ENCODE results near the gene DDX11. TPM values are rescaled to one million over a fixed set of nuclear protein-coding genes. Genes with fewer than 3 reads are reported as not detected.
"Not testable (repeated sequence)": the region's sequence is repeated elsewhere in the genome, so short reads cannot be mapped to it uniquely, and the experiment has no call there.

DDX11 gene
- total RNA-seq, result 10 to 100 TPM in 3 of 4 donors, 1 to 10 TPM in 1; 9.6 to 33.9 (median 24.8) TPM

DNA sequence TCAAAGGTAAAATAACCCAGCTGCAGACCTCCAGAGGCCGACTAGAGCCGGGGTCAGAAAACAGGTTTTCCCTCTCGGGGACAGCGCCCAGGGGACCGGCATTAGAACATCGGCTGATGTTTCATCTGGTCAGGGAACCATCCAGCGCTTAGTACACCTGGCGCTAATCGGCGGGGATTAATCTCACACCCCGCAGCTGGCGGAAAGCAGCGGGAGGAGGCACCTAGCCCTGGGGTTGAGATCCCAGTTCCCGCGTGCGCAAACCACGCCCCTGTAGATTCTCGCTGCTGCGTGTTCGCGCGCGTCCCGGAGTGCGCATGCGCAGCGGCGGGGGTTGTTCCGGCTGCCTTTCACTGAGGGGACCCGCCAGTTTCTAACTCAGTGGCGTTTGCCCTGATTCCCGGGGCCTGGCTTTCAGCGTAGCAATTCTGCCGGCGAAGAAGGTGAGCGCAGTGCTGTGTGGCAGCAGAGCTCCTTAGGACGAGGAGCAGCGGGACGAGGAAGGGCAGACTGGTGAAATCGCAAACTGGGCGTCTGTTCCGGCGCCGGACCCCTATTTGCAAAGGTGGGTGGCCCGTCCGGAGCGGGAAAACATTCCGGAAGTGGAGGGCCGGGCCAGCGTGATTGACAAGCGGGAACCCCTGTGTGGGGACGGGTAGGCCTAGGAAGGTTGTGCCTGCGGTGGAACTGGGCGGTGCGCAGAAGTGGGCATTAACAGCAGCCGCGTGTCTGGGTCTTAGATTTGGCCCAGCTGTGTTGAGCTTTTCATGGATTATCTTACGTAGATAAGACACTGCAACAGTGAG lies at the start of gene DDX11:
TSS of gene DDX11 (plus strand) at position 334 of the 806 bp plus-strand sequence. CDS start 4,534 bp downstream, outside the sequence.
- TF ChIP-seq, protein P1, sequence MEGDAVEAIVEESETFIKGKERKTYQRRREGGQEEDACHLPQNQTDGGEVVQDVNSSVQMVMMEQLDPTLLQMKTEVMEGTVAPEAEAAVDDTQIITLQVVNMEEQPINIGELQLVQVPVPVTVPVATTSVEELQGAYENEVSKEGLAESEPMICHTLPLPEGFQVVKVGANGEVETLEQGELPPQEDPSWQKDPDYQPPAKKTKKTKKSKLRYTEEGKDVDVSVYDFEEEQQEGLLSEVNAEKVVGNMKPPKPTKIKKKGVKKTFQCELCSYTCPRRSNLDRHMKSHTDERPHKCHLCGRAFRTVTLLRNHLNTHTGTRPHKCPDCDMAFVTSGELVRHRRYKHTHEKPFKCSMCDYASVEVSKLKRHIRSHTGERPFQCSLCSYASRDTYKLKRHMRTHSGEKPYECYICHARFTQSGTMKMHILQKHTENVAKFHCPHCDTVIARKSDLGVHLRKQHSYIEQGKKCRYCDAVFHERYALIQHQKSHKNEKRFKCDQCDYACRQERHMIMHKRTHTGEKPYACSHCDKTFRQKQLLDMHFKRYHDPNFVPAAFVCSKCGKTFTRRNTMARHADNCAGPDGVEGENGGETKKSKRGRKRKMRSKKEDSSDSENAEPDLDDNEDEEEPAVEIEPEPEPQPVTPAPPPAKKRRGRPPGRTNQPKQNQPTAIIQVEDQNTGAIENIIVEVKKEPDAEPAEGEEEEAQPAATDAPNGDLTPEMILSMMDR (IDR thresholded peaks at IDR 0.05), result peak in 1 of 6 experiments; percentile 27
- H3K4me1 ChIP-seq; intact Hi-C loops (cut with DNase I); H3K36me3 ChIP-seq; H3K27me3 ChIP-seq; H3K9me3 ChIP-seq: not testable (repeated sequence)
- H3K4me3 ChIP-seq (replicated peaks in 1 of 3), result peak within 1 kb of the TSS; percentile 34 to 78 (median 52)
- DNase-seq, result peak; percentile 92 to 95
- 1 to 2% methylated on average over 26 to 30 of the region's 58 CpGs for WGBS, 2 donors
- peak within 1 kb of the TSS; percentile 46 to 86 (median 56) for H3K27ac ChIP-seq

DNA sequence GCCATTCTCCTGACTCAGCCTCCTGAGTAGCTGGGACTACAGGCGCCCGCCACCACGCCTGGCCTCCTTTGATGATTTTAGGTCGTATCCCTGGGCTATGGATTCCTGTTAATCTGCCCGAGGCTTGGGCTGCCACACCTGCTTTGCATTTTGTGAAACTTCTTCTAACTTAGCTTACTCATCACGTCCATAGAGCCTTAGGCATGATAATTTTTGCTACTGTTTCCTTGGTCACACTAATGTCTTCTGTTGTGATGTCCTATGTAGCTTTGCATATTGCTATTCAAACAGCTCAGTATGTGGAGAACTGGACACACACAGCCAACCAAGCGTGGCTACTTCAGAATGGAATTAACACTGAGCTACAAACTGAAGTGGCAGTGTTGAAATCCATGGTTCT lies 47.5 kb upstream of the DDX11 start:
- no peaks in the 10 kb centered on the region for H3K9me3 ChIP-seq
- 62 to 69% methylated on average over 7 of the region's 7 CpGs for WGBS, 2 donors
- H3K4me1 ChIP-seq, result no peaks in the 10 kb centered on the region
- H3K4me3 ChIP-seq (replicated peaks in 1 of 3), result no peak overlapping the region
- TF ChIP-seq, protein P1 (IDR thresholded peaks at IDR 0.05), result no peak
- no peak for TF ChIP-seq POLR2A (IDR thresholded peaks at IDR 0.05)
- H3K36me3 ChIP-seq, result no peaks in the 10 kb centered on the region
- H3K27me3 ChIP-seq, result no peaks in the 10 kb centered on the region
- no peak overlapping the region for H3K27ac ChIP-seq
- peak; percentile 52 to 68 for DNase-seq
- intact Hi-C loops (cut with DNase I), result no loop called here

DNA sequence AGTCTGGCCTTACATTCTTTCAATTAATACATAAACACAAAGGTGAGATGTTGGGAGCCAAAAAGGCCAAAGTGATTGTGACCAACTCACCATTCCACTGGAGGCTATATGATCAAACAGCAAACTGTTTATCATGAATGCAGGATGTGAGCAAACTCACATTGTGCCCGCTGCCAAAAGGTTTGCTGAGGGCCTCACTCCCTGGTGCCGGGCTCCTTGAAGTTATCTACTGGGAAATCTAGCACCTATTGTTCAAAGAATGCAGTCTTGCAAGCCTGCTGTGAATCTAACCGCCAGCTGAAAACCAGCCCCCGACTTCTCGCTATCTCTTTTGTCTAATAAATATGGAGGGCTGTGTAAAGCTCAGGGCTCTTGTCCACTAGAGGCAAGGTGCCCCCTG lies 46.7 kb upstream of the DDX11 start:
- DNase-seq; H3K9me3 ChIP-seq; H3K4me3 ChIP-seq (replicated peaks in 1 of 3); H3K27me3 ChIP-seq; intact Hi-C loops (cut with DNase I); H3K4me1 ChIP-seq; H3K36me3 ChIP-seq; H3K27ac ChIP-seq: not testable (repeated sequence)
- WGBS, 2 donors, result 78 to 92% methylated on average over 5 of the region's 5 CpGs

DNA sequence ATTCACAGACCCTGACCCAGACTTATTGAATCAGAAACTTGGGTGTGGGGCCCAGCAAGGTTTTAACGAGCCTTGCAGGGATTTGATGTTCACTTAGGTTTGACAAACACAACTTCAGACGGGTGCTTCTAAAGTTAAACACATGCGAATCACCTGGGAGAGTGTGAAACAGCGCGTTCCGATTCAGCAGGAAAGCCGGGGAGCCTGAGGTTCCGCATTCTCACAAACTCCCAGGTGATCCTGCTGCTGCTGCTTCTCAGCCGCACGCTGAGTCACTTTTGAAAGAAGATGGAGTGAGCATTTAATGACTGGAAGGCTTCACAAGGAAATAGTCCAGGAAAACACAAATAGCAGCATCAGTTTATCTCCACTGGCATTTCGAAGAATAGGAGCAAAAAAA lies 44.2 kb upstream of the DDX11 start:
- no peak for TF ChIP-seq POLR2A (IDR thresholded peaks at IDR 0.05)
- TF ChIP-seq, protein P1 (IDR thresholded peaks at IDR 0.05), result no peak
- DNase-seq, result no peak
- Histone ChIP-seq H3K4me3 (replicated peaks in 1 of 3) (no peak overlapping the region), H3K27me3 (no peaks in the 10 kb centered on the region), H3K27ac (no peak overlapping the region), H3K36me3 (no peaks in the 10 kb centered on the region), H3K4me1 (peaks cover 0 to 12% of the 10 kb centered on the region in 2 donors), H3K9me3 (no peaks in the 10 kb centered on the region)
- intact Hi-C loops (cut with DNase I), result no loop called here
- WGBS, 2 donors, result 81 to 86% methylated on average over 11 of the region's 11 CpGs

DNA sequence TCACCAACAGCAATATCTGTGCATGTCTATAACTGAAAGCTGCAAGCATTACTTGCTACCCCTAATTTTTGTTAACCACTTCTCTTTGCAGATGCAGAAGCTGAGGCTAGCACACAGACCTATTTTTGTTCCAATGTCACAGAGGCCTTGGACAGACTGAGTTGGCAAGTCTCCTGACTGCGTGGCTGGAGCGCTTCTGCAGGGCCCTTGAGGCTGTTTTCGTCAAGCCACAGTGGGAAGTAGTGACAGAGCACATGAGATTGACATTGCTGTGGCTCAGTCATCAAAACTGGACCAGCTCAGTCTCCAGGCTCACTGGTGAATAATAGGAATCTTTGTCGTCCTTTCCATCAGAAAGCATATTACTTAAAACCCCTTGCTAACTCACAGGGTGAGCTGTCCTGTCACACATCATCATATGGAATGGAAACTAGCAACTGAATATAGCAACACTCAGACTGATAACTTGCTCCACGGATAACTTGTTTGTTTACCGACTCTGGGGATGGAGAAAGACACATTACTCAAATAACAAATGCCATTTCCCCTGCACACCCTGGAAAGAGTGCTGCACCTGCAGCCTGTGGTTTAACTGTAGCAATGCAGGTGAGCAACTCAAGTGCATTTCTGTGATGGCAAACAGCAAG lies 43.6 kb upstream of the DDX11 start:
- no peaks in the 10 kb centered on the region for H3K36me3 ChIP-seq
- H3K4me1 ChIP-seq, result peaks cover 0 to 12% of the 10 kb centered on the region in 2 donors
- no peaks in the 10 kb centered on the region for H3K9me3 ChIP-seq
- intact Hi-C loops (cut with DNase I), result no loop called here
- no peak overlapping the region for H3K27ac ChIP-seq
- no peak overlapping the region for H3K4me3 ChIP-seq (replicated peaks in 1 of 3)
- DNase-seq, result peak; percentile 74 to 79
- H3K27me3 ChIP-seq, result no peaks in the 10 kb centered on the region
- 33 to 49% methylated on average over 6 of the region's 6 CpGs for WGBS, 2 donors
- TF ChIP-seq, protein P1 (IDR thresholded peaks at IDR 0.05), result no peak
